ENCODE results near the gene UAP1. TPM values are rescaled to one million over a fixed set of nuclear protein-coding genes. Genes with fewer than 3 reads are reported as not detected.
A peak's percentile ranks its signal among the peaks of the same experiment; 100 is the strongest.

Gene UAP1
- total RNA-seq, 1 experiment from 2014 or later, result 479 TPM

GRCh38 chr1:162629077-162629627 lies 67.6 kb downstream of the UAP1 start:
- Mint-ChIP-seq H3K4me3 (ENCODE audit: unreplicated experiment) (no peak overlapping the region), H3K27me3 (ENCODE audit: insufficient read depth, unreplicated experiment) (no peaks in the 10 kb centered on the region), H3K27ac (ENCODE audit: low read depth, unreplicated experiment) (no peak overlapping the region), H3K36me3 (ENCODE audit: insufficient read depth, unreplicated experiment) (no peaks in the 10 kb centered on the region), H3K9me3 (ENCODE audit: unreplicated experiment) (no peaks in the 10 kb centered on the region), H3K4me1 (ENCODE audit: insufficient read depth, unreplicated experiment) (peaks cover 20% of the 10 kb centered on the region)
- TF ChIP-seq CTCF (IDR thresholded peaks at IDR 0.05; ENCODE audit: unreplicated experiment), result no peak
- no TSS peak for BruUV-seq (replicated peaks)
- no peak for DNase-seq (ENCODE audit: unreplicated experiment)
- intact Hi-C loops (cut with micrococcal nuclease), result loop anchor here (5.0 kb wide), 1 partner anchor 572 kb away; no protein-coding TSS in a partner anchor
- ChIA-PET CTCF (interaction anchor here (0.8 to 10.4 kb wide), 9 partner anchors 9 to 171 kb away, joined by 3 to 82 read pairs (median 4); no protein-coding TSS in a partner anchor), POLR2A (interaction anchor here (1.4 kb wide), 1 partner anchor 32 kb away, joined by 5 read pairs; no protein-coding TSS in a partner anchor)

DNA sequence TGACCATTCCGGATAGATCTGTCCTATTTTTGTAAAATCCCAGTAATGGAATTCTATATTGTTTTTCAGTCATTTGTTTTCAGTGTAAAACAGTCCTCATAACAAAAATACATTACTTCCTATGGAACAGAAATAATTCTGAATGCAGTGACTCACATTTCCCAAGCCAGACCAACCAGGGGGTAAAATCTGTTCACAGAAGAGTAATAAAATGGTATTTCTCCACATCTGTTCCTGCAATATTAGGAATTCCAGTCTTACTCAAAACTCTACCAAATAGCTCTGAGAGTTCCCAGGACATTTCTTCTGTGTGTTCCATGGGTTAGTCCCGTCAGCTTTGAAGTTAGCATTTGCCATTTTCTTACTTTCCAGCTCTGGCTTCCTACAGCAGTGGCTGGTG lies 68.1 kb downstream of the UAP1 start:
- no peak overlapping the region for H3K27ac Mint-ChIP-seq (ENCODE audit: low read depth, unreplicated experiment)

DNA sequence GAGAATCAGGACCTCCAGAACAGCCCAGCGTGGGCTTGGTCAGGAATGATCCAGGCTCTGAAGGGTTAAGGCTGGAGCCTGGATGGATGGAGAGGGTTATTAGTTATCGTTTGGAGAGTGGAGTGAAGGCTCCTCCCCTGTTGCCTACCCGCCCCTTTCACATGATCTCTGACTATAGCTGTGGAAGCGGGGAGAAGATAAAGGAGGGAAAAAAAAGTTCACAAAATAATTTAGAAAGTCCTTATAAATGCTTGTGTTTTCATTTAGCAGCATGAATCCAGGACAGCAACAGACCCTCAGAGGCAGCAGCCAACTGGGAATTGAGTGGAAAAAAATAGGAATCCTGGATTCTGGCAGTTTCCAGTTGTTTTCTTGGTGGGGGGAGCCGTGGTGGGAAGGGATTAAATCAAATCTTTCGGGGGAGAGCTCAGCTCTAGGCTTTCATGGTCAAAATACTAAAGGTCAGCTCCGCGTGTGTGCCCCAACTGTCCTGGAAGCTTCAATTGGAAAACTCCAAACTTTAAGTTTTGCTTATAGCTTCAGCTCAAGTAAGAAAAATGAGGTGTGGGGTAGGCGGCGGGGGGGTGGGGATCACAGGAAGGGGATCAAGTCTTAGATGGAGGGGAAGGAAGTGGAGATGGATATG lies 70.1 kb downstream of the UAP1 start:
- ChIA-PET CTCF (interaction anchor here (0.6 to 10.4 kb wide), 12 partner anchors 10 to 684 kb away, joined by 3 to 82 read pairs (median 4); no protein-coding TSS in a partner anchor), POLR2A (interaction anchor here (0.9 kb wide), 1 partner anchor 8 kb away, joined by 5 read pairs; no protein-coding TSS in a partner anchor)
- Mint-ChIP-seq H3K36me3 (ENCODE audit: insufficient read depth, unreplicated experiment) (no peaks in the 10 kb centered on the region), H3K27ac (ENCODE audit: low read depth, unreplicated experiment) (no peak overlapping the region), H3K4me1 (ENCODE audit: insufficient read depth, unreplicated experiment) (peaks cover 15% of the 10 kb centered on the region), H3K27me3 (ENCODE audit: insufficient read depth, unreplicated experiment) (no peaks in the 10 kb centered on the region), H3K4me3 (ENCODE audit: unreplicated experiment) (no peak overlapping the region), H3K9me3 (ENCODE audit: unreplicated experiment) (no peaks in the 10 kb centered on the region)
- no peak for TF ChIP-seq CTCF (IDR thresholded peaks at IDR 0.05; ENCODE audit: unreplicated experiment)
- no peak for DNase-seq (ENCODE audit: unreplicated experiment)
- intact Hi-C loops (cut with micrococcal nuclease), result no loop called here
- BruUV-seq (replicated peaks), result no TSS peak

More for the DNA sequence above, 68.1 kb downstream of the UAP1 start:
- Mint-ChIP-seq H3K36me3 (ENCODE audit: insufficient read depth, unreplicated experiment) (no peaks in the 10 kb centered on the region), H3K27me3 (ENCODE audit: insufficient read depth, unreplicated experiment) (no peaks in the 10 kb centered on the region), H3K9me3 (ENCODE audit: unreplicated experiment) (no peaks in the 10 kb centered on the region), H3K4me3 (ENCODE audit: unreplicated experiment) (no peak overlapping the region), H3K4me1 (ENCODE audit: insufficient read depth, unreplicated experiment) (peaks cover 20% of the 10 kb centered on the region)
- ChIA-PET POLR2A (interaction anchor here (0.7 to 1.4 kb wide), 2 partner anchors 12 to 31 kb away, joined by 3 to 5 read pairs; no protein-coding TSS in a partner anchor), CTCF (interaction anchor here (0.5 to 10.4 kb wide), 6 partner anchors 9 to 171 kb away, joined by 3 to 82 read pairs (median 8); no protein-coding TSS in a partner anchor)
- peak; percentile 42 for DNase-seq (ENCODE audit: unreplicated experiment)
- no peak for TF ChIP-seq CTCF (IDR thresholded peaks at IDR 0.05; ENCODE audit: unreplicated experiment)
- intact Hi-C loops (cut with micrococcal nuclease), result loop anchor here (5.0 kb wide), 1 partner anchor 572 kb away; no protein-coding TSS in a partner anchor
- BruUV-seq (replicated peaks), result no TSS peak

DNA sequence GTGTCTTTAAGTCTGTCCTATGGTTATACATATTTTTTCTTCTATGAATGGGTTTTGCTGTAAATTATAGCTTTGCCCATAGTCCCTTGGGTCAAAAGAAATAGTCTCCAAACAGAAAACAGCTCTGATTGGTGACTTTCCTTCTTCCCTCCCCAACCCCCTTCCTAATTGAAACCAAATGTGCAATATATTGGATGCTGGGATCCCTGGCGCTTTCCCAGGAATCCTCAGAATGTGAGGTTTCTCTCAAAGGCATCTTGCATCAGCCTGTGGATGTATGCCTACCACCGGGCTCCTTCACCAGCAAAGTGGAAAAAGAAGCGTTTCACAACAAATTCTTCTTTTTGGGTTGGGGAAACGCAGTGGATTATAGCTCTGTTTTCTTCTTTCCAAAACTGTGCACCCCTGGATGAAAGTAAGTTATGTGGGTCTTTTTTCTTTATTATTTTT lies 70.7 kb downstream of the UAP1 start, which contains the start of gene DDR2:
Gene DDR2, plus strand, starts transcription at position 248 of the 450 bp plus-strand sequence. CDS start 86,600 bp downstream, outside the sequence.
- Mint-ChIP-seq H3K4me1 (ENCODE audit: insufficient read depth, unreplicated experiment) (peaks cover 15% of the 10 kb centered on the region), H3K27ac (ENCODE audit: low read depth, unreplicated experiment) (peak within 1 kb of the TSS; percentile 3), H3K36me3 (ENCODE audit: insufficient read depth, unreplicated experiment) (no peaks in the 10 kb centered on the region), H3K27me3 (ENCODE audit: insufficient read depth, unreplicated experiment) (no peaks in the 10 kb centered on the region), H3K4me3 (ENCODE audit: unreplicated experiment) (no peak within 1 kb of the TSS), H3K9me3 (ENCODE audit: unreplicated experiment) (no peaks in the 10 kb centered on the region)
- POLR2A ChIA-PET, result interaction anchor here (0.7 to 0.9 kb wide), 2 partner anchors 9 to 19 kb away, joined by 3 to 5 read pairs; no protein-coding TSS in a partner anchor
- intact Hi-C loops (cut with micrococcal nuclease), result no loop called here
- DNase-seq (ENCODE audit: unreplicated experiment), result peak; percentile 38
- BruUV-seq (replicated peaks), result no TSS peak
- TF ChIP-seq CTCF (IDR thresholded peaks at IDR 0.05; ENCODE audit: unreplicated experiment), result no peak
- CTCF ChIA-PET, result interaction anchor here (0.6 to 10.4 kb wide), 7 partner anchors 18 to 543 kb away, joined by 3 to 82 read pairs (median 5); no protein-coding TSS in a partner anchor
